Activated T-cell treated with anti-CD3 and anti-CD28 coated beads, Interleukin-2, amount 50 U/mL, for 72 hours (primary cell): Measurements from ENCODE around the gene WDPCP. TPM values are rescaled to one million over a fixed set of nuclear protein-coding genes. Genes with fewer than 3 reads are reported as not detected.
"Not testable (repeated sequence)": the region's sequence is repeated elsewhere in the genome, so short reads cannot be mapped to it uniquely, and the experiment has no call there.

Experiments
- ATAC-seq, 2 donors: fragments of 150-1000 bp; cut with Tn5 transposase; replicated peaks in 1 of 2; 2 replicates each; pipeline ENCODE4 v1.10.0; 2021; ENCODE audit warnings: moderate library complexity in 2 of 2, mild to moderate bottlenecking in 1 of 2
- DNase-seq, 2 donors: peaks; one replicate each; pipeline ENCODE4 v3.0.0; 2021 to 2022; ENCODE audit warnings: mixed read lengths in 1 of 2
- H3K27ac Mint-ChIP-seq: one replicate; pipeline ENCODE4 v1.8.0; 2022; ENCODE audit warnings: mild to moderate bottlenecking, moderate library complexity, mixed read lengths
- H3K27me3 Mint-ChIP-seq: one replicate; pipeline ENCODE4 v1.8.0; 2022; ENCODE audit warnings: low read depth, mixed read lengths
- H3K36me3 Mint-ChIP-seq, 2 donors: one replicate each; pipeline ENCODE4 v1.8.0; 2022; ENCODE audit warnings: mixed read lengths in 2 of 2, mild to moderate bottlenecking in 1 of 2; ENCODE audit not compliant: insufficient read depth in 2 of 2
- H3K4me1 Mint-ChIP-seq: one replicate; pipeline ENCODE4 v1.8.0; 2022; ENCODE audit warnings: low read depth, mixed read lengths
- H3K4me3 Mint-ChIP-seq, 2 donors: one replicate each; pipeline ENCODE4 v1.8.0; 2022; ENCODE audit warnings: mild to moderate bottlenecking in 2 of 2, mixed read lengths in 2 of 2, moderate library complexity in 2 of 2
- H3K9me3 Mint-ChIP-seq, 2 donors: one replicate each; pipeline ENCODE4 v1.8.0; 2022; ENCODE audit warnings: mixed read lengths in 2 of 2
- total RNA-seq, 2 donors: library from RNA; stranded (reverse); gene quantifications; one replicate each; pipeline ENCODE4 v1.2.3, GENCODE V29; 2022

WDPCP gene
- total RNA-seq, 2 donors from 2014 or later, result 7.0 to 10.0 TPM

GRCh38 chr2:63346411-63346810 lies 241.9 kb downstream of the WDPCP start:
- Mint-ChIP-seq H3K4me3 (no peak overlapping the region), H3K9me3 (peaks cover 10% of the 10 kb centered on the region in 2 donors), H3K4me1 (no peaks in the 10 kb centered on the region), H3K36me3 (peaks cover 15 to 20% of the 10 kb centered on the region in 2 donors), H3K27ac (no peak overlapping the region), H3K27me3 (no peaks in the 10 kb centered on the region)
- ATAC-seq (no peak), DNase-seq (no peak)

GRCh38 chr2:63345285-63345633 lies 243.0 kb downstream of the WDPCP start:
- peaks cover 8 to 10% of the 10 kb centered on the region in 2 donors for H3K9me3 Mint-ChIP-seq
- no peaks in the 10 kb centered on the region for H3K4me1 Mint-ChIP-seq

GRCh38 chr2:63344575-63345284 lies 243.5 kb downstream of the WDPCP start:
- H3K36me3 Mint-ChIP-seq, result peaks cover 15 to 20% of the 10 kb centered on the region in 2 donors
- ATAC-seq, result no peak
- no peaks in the 10 kb centered on the region for H3K27me3 Mint-ChIP-seq
- H3K4me1 Mint-ChIP-seq, result no peaks in the 10 kb centered on the region
- no peak overlapping the region for H3K4me3 Mint-ChIP-seq
- no peak for DNase-seq
- no peak overlapping the region for H3K27ac Mint-ChIP-seq
- peaks cover 8 to 10% of the 10 kb centered on the region in 2 donors for H3K9me3 Mint-ChIP-seq

More at GRCh38 chr2:63345285-63345633, 243.0 kb downstream of the WDPCP start:
- H3K4me3 Mint-ChIP-seq, result no peak overlapping the region
- H3K27me3 Mint-ChIP-seq, result no peaks in the 10 kb centered on the region
- no peak for DNase-seq
- peaks cover 15 to 20% of the 10 kb centered on the region in 2 donors for H3K36me3 Mint-ChIP-seq
- ATAC-seq, result no peak
- no peak overlapping the region for H3K27ac Mint-ChIP-seq

- ATAC-seq, result no peak
- H3K4me1 Mint-ChIP-seq, result no peaks in the 10 kb centered on the region
- H3K27me3 Mint-ChIP-seq, result no peaks in the 10 kb centered on the region
- no peak for DNase-seq
- no peak overlapping the region for H3K4me3 Mint-ChIP-seq
- H3K9me3 Mint-ChIP-seq, result peaks cover 8 to 11% of the 10 kb centered on the region in 2 donors
- no peak overlapping the region for H3K27ac Mint-ChIP-seq
- peaks cover 15 to 20% of the 10 kb centered on the region in 2 donors for H3K36me3 Mint-ChIP-seq
Measured at GRCh38 chr2:63343397-63344109, 244.7 kb downstream of the WDPCP start.

- H3K36me3 Mint-ChIP-seq, result peaks cover 14 to 20% of the 10 kb centered on the region in 2 donors
- no peaks in the 10 kb centered on the region for H3K4me1 Mint-ChIP-seq
- H3K9me3 Mint-ChIP-seq, result peaks cover 8 to 11% of the 10 kb centered on the region in 2 donors
- no peaks in the 10 kb centered on the region for H3K27me3 Mint-ChIP-seq
- no peak overlapping the region for H3K4me3 Mint-ChIP-seq
- DNase-seq, result no peak
- no peak for ATAC-seq
- no peak overlapping the region for H3K27ac Mint-ChIP-seq
Measured at GRCh38 chr2:63340443-63340842, 247.8 kb downstream of the WDPCP start.

- DNase-seq (no peak), ATAC-seq (no peak)
- H3K36me3 Mint-ChIP-seq, result peaks cover 0 to 4% of the 10 kb centered on the region in 2 donors
- H3K4me1 Mint-ChIP-seq, result no peaks in the 10 kb centered on the region
- no peaks in the 10 kb centered on the region for H3K27me3 Mint-ChIP-seq
- H3K27ac Mint-ChIP-seq, result no peak overlapping the region
- peaks cover 0 to 6% of the 10 kb centered on the region in 2 donors for H3K9me3 Mint-ChIP-seq
- no peak overlapping the region for H3K4me3 Mint-ChIP-seq
Measured at GRCh38 chr2:63334910-63335309, 253.4 kb downstream of the WDPCP start.

- Mint-ChIP-seq H3K9me3 (peaks cover 0 to 8% of the 10 kb centered on the region in 2 donors), H3K4me3 (no peak overlapping the region), H3K4me1 (no peaks in the 10 kb centered on the region), H3K27ac (no peak overlapping the region), H3K27me3 (no peaks in the 10 kb centered on the region), H3K36me3 (peaks cover 4 to 8% of the 10 kb centered on the region in 2 donors)
- ATAC-seq (no peak), DNase-seq (no peak)
Measured at GRCh38 chr2:63326473-63326872, 261.8 kb downstream of the WDPCP start.

- not testable (repeated sequence) for H3K27me3 Mint-ChIP-seq, H3K4me3 Mint-ChIP-seq, DNase-seq, H3K36me3 Mint-ChIP-seq, H3K4me1 Mint-ChIP-seq, ATAC-seq, H3K9me3 Mint-ChIP-seq, H3K27ac Mint-ChIP-seq
Measured at GRCh38 chr2:63323662-63324061, 264.6 kb downstream of the WDPCP start.

GRCh38 chr2:63321973-63322372 lies 266.3 kb downstream of the WDPCP start:
- not testable (repeated sequence) for H3K27me3 Mint-ChIP-seq, H3K9me3 Mint-ChIP-seq, DNase-seq, H3K4me3 Mint-ChIP-seq, ATAC-seq, H3K4me1 Mint-ChIP-seq, H3K27ac Mint-ChIP-seq, H3K36me3 Mint-ChIP-seq

GRCh38 chr2:63320669-63321068 lies 267.6 kb downstream of the WDPCP start:
- H3K27ac Mint-ChIP-seq, result no peak overlapping the region
- DNase-seq, result no peak
- H3K4me1 Mint-ChIP-seq, result no peaks in the 10 kb centered on the region
- H3K27me3 Mint-ChIP-seq, result no peaks in the 10 kb centered on the region
- H3K9me3 Mint-ChIP-seq, result peaks cover 2 to 4% of the 10 kb centered on the region in 2 donors
- H3K4me3 Mint-ChIP-seq, result no peak overlapping the region
- peaks cover 1 to 6% of the 10 kb centered on the region in 2 donors for H3K36me3 Mint-ChIP-seq
- no peak for ATAC-seq

- Mint-ChIP-seq H3K4me3 (no peak overlapping the region), H3K9me3 (peaks cover 9% of the 10 kb centered on the region in 2 donors), H3K27ac (no peak overlapping the region), H3K36me3 (peaks cover 10 to 18% of the 10 kb centered on the region in 2 donors), H3K4me1 (no peaks in the 10 kb centered on the region), H3K27me3 (no peaks in the 10 kb centered on the region)
- no peak for DNase-seq
- no peak for ATAC-seq
Measured at GRCh38 chr2:63310614-63311013, 277.7 kb downstream of the WDPCP start.

GRCh38 chr2:63301481-63301880 lies 286.8 kb downstream of the WDPCP start:
- Mint-ChIP-seq H3K27ac (no peak overlapping the region), H3K4me1 (no peaks in the 10 kb centered on the region), H3K4me3 (no peak overlapping the region), H3K27me3 (no peaks in the 10 kb centered on the region), H3K36me3 (peaks cover 18 to 31% of the 10 kb centered on the region in 2 donors), H3K9me3 (peaks cover 20 to 33% of the 10 kb centered on the region in 2 donors)
- ATAC-seq (no peak), DNase-seq (no peak)

- no peaks in the 10 kb centered on the region for H3K4me1 Mint-ChIP-seq
- H3K4me3 Mint-ChIP-seq, result no peak overlapping the region
- H3K36me3 Mint-ChIP-seq, result peaks cover 20 to 31% of the 10 kb centered on the region in 2 donors
- no peaks in the 10 kb centered on the region for H3K27me3 Mint-ChIP-seq
- no peak for DNase-seq
- no peak for ATAC-seq
- H3K9me3 Mint-ChIP-seq, result peaks cover 19 to 35% of the 10 kb centered on the region in 2 donors
- no peak overlapping the region for H3K27ac Mint-ChIP-seq
Measured at GRCh38 chr2:63300835-63301234, 287.4 kb downstream of the WDPCP start.
